Stimulated activated naive CD4-positive, alpha-beta T cell (primary cell): ENCODE results near the gene TEX55.
A peak's percentile ranks its signal among the peaks of the same experiment; 100 is the strongest.
"Not testable (repeated sequence)": the region's sequence is repeated elsewhere in the genome, so short reads cannot be mapped to it uniquely, and the experiment has no call there.

Experiments used
- DNase-seq, 6 experiments: peaks; one replicate each; lab custom pipeline; 2025; lab: John Stamatoyannopoulos, UW

TEX55 gene

DNA sequence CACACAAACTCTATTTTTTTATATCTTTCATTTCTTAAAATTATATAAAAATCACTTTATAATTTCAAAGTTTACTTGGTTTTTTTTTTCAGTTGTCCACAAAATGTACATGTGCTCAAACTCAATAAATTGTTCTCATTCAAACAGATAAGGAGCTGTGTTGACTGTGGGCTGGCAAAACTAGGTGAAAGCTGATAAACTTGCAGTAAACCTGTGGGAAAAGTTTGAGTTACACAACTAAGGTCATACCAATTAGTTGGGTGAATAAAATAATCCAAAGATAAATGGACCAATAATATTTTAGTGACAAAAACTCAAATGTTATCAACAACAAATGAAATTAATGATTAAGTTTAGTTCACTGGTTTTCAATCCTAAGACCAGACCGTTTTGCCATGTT, 14.8 kb downstream of the TEX55 start:
- DNase-seq: no peak

DNA sequence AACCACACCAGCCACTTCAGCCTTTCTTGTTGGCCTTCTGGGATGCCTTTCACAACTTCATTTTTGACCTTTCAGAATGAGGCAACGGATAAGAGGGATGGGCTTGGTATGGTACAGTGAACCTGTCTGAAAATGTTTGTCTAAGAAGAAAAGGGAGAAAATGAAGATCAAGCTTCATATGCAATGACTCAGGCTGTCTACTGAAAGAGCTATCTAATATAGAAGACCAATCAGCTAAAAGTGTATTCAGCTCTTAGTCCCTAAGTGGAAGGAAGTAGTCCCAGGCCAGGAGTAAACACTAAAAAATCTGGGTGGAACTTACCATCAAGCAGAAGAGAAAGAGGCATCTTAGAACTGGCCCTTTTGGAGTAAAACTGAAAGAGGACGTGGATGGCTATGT, 15.3 kb downstream of the TEX55 start:
- DNase-seq: no peak

DNA sequence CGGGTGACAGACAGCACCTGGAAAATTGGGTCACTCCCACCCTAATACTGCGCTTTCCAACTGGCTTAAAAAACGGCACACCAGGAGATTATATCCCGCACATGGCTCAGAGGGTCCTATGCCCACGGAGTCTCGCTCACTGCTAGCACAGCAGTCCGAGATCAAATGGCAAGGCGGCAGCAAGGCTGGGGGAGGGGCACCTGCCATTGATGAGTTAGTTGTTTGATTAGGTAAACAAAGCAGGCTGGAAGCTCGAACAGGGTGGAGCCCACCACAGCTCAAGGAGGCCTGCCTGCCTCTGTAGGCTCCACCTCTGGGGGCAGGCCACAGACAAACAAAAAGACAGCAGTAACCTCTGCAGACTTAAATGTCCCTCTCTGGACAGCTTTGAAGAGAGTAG, 18.8 kb downstream of the TEX55 start:
- DNase-seq: not testable (repeated sequence)

DNA sequence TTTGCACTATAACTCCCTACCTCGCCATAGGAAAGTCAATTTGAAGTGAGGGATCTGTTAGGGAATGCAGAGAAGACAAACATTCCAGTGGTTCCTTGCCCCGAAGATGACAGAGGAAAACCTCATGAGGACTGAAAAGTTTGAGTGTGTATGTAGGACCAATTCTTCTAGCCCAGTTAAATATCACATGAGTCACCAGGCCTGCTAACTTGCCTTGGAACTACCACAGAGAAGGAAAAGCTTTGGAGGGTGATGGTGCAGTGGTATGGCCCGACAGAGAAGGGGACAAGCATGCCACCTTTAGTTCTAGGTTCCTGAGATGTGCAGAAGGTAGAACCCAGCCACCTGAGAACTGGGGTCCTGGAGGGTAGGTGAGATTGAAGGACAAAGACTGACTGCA, 24.9 kb downstream of the TEX55 start:
- no peak for DNase-seq

DNA sequence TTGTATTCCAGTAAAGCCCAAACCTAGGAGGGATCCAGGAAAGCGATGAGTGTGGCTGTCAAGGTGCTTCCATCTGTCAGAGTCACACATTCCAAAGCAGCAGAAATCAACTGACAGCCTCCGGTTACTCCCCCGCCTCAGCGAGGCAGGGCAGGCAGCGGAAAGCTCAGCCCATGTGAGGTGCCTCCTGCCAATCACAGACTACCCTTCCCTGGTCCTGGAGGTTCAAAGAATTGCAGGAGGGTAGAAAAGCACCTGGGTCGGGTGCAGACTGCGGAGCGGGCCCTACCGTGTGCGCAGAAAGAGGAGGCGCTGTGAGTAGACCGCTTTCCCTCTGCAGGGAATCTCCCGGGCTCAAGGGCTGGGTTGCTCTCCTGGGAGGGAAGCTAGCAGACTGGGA, 27.4 kb downstream of the TEX55 start, which contains the start of gene UPK1B:
Gene UPK1B (plus strand): TSS at position 274 of the 400 bp plus-strand sequence. CDS start 13,144 bp downstream, outside the sequence.
- DNase-seq: peak in 3 of 6 experiments; percentile 0 to 12 (median 1)

DNA sequence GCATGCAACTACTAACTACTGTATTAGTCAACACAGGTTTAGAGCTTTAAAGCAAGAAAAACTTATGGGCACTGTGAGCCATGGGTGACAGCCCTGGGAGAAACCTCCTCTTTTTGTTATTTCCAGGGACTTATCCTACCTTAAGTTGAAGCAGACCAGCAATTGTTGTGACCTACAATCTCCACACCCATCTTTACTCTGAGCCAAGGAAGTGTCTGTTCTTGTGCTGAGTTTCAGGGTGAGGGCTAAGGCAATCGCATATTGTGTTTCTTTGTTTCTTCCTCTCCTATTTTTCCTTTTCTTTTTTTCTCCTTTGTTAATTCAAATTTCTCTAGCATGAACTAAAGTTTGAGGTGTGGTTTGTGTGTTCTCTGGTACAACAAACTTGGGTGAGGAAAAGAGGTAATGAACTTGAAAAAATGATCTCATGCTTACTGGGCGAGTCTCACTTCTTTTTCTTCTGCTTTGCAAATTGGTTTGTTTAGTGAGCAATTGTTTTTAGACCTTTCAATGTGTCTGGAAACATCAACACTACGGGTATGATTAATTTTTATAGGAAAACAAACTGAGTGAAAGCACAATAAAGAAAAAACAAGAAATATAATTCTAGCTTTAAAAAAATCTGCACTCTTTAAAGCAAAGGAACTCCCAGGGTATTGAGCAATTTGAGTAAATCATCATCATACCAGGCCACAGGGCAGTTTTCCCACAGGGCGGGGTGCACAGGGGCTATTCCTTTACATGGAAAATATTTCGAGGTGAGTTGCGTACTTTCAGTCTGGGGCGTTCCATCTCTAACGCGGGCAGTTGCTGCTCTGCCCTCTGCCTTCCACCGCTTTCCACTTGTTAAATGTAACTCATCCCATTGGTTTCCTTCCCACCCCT, 30.1 kb downstream of the TEX55 start:
- no peak for DNase-seq

DNA sequence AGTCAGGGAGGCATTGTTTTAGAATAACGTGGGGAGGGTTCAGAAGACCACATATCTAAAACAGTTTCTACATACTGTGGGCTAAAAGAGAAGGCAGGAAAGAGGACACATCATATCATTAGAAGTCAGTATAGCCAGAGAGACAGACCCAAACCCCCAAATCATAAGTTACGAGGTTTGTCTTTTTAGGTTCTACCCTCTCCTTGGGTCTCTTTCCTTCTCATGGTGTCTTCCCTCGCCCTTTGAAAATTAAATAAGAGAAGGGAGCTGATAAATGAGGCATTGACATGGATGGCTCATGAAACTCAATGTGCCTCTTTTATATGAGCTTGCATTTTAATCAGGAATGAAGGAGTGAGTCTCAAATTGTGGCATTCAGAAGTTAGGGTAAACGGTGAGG, 30.8 kb downstream of the TEX55 start:
- DNase-seq: no peak

DNA sequence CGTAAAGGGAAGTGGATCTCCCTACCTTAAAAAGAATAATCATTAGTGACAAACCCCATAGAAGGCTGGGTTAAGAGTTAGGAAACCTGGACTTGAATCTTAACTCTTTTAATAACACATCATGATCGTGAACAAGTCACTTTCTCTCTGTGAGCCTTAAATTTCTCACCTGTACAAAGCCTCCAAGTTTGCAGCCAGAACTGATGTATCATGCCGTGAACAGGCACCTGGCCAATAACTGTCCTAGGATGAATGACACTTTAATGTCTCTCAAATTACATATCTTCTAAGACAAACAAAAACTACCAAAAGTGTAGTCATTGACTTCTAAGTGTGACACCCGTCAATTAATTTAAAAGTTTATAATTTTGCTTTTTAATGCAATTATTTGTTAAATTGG, 31.4 kb downstream of the TEX55 start:
- DNase-seq: no peak

DNA sequence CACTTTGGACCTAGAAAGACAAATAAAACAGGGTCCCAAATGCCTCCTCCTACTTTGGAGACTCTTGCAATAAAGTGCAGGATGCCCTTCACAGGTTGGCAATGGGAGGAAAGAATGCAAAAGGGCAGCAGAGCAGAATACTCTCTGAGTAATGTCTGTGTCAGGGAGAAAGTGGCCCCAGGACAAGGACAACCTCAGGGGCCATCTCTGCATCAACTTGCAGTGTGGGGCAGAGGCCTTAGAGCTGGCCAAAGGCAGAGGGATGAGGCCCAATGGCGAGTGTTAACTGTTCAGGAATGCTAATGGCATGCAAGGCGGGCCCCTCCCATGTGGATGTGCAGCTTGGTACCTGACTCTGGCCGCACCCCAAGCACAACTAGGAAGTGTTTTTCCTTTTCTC, 35.8 kb downstream of the TEX55 start:
- DNase-seq: no peak

DNA sequence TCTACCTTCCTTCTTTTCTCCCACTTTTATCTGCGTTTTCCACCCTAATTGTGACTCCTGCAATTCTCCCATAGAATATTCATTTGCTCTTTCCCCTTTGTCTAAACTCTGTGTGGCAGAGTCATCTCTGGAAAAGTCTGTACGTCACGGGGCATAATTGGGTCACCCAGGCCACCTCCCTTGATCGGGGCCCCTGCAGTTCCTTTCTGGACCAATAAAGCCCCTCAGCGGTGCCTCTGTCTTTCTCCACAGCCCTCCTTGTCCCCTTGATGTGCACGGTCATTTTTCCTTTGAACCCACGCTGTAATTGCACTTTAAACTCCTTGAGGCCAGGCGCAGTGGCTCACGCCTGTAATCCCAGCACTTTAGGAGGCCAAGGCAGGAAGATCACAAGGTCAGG, 38.1 kb downstream of the TEX55 start:
- no peak for DNase-seq

DNA sequence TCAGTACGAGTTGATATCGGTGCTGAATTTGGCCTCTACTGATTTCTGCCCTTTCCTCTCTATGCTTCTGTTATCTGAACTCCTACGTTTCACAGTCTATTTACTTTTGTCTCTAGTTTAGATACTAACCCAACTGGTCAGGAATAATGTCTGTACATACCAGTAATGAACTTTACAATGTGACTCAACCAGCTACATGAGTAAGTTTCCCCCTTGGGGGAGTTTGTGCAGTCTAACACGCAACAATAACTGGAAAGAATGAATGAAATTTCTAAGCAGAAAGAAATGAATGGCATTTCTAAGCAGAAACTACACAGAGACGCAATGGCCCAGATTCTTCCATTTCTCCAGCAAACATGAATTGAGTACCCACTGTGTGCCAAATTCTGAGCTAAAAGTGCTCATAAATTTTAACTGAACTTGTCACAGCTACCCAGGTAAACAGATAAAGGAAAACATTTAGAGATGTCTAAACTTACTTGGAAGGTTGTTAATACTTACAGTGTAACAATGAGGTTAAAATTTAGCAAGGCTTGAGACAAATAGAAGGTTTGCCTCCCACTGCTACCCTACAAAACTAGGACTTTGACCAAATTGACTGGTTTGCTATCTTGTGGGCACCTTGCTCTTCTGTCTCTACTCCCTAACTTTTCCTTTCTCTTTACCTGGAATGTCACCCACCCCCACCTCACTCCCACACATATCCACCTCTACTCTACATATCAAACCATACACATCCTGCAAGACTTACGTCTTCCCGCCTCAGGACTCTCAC, 39.0 kb downstream of the TEX55 start:
- no peak for DNase-seq

DNA sequence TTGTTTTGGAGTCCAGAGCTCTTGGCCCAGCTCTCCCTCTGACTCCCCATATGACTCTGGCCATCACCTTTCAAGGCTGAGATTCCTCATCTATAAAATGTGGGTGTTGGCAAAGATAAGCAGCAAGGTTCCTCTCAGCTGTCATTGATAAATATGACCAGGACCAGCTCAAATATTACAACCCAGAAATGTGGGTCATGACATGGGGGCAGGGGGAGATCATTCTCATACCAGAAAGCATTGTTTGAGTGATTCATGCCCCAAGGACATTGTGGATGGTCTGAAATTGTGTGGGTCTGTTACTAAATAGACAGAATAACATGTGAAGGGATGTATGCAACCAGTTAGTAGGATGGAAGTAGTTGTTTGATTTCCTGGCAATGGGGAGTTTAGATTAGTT, 41.3 kb downstream of the TEX55 start:
- no peak for DNase-seq

DNA sequence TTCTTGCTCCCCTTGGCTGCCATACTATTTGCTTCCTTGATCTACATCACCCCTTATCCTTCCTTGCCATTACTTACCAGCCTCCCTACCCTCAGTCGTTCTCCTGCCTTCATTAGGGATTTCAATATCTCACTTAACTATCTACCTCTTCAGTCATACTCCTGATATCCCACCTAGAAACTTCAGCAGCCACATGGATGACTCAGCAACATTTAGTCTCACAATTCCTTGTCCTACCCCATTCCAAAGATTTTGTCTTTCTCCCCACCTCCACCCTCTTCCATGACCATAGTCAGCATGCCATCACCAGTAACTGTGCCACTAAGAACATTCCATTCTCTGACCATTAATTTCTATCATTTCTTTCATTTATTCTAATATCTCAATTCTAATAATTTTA, 45.8 kb downstream of the TEX55 start:
- DNase-seq: no peak

DNA sequence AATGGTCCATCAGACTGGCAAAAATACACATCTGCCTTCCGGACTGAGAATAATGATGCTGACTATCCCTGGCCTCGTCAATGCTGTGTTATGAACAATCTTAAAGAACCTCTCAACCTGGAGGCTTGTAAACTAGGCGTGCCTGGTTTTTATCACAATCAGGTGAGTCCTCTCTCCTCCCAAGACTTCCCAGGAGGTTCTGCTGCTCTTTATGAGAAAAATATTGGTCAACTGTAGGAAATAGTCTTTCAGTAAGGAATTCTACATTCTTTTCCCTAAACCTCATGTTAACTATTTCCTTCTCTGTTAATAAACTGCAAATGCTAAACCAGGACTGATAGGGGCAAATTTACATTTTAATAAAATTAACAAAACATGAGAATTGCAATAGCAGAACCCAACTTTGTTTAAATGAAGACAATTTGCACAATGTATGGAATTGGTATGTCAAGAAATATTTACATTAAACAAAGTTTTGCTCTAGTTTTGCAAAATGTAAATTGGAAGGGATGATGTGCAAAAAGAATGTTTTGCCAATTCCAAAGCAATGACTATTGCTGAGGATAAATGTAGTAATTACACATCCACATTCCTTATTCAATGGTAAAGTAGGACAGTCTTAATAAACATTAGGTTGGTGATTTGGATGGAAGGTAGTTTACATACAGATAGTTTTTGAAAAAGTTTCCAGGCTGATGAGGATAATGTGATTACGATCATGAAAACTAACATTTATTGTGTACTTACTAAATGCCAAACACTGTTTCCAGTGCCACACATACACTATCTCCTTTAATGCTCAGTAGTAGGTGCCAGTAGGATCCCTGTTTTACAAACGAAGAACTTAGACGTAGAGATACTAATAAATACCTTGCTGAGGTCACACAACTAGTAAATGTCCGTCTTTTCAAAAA, 48.5 kb downstream of the TEX55 start:
- no peak for DNase-seq

DNA sequence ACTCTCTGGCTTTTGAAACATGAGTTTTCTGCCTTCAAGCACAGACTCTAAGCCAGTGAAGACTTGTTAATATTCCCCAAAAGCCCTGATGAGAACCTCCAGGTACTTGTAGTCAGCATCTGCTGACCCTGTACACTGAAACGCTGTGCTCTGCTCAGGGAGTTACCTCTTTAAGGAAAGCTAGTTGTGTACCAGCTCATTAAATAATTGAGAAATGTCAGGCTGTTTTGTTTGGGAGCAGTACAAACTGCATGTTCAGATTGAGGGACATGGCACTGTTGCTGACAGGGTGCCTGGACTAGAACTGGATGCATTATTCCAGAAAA, 49.1 kb downstream of the TEX55 start:
- no peak for DNase-seq

DNA sequence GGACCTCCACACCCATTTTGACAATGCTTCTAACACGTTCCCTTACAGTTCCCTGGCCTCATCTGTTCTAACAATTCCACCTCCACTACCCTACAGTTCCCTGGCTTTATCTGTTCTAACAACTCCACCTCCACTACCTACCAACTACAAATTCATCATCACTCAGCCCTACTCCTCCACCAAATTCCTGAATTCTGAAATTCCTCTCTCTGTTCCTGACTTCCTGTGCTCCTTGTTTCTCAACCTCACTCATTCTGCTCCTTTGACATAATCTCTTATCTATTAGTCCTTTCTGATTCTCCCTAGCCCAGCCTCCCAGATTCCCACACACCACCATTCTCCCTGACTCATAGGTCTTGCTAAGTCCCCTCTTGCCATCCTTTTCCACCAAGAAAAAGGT, 49.9 kb downstream of the TEX55 start:
- no peak for DNase-seq
